ENCODE data around the gene DCLRE1B. TPM values are rescaled to one million over a fixed set of nuclear protein-coding genes. Genes with fewer than 3 reads are reported as not detected.

DCLRE1B gene
- total RNA-seq, 1 experiment from 2014 or later, result 5.1 TPM

GRCh38 chr1:113881661-113882060 is 23.5 kb upstream of the DCLRE1B start:
- DNase-seq (ENCODE audit: low read depth), result no peak
- in situ Hi-C loops (cut with HindIII; ENCODE audit: low pct_unique_long_range_greater_than_20kb, low sequenced_read_pairs), result no loop called here

DNA sequence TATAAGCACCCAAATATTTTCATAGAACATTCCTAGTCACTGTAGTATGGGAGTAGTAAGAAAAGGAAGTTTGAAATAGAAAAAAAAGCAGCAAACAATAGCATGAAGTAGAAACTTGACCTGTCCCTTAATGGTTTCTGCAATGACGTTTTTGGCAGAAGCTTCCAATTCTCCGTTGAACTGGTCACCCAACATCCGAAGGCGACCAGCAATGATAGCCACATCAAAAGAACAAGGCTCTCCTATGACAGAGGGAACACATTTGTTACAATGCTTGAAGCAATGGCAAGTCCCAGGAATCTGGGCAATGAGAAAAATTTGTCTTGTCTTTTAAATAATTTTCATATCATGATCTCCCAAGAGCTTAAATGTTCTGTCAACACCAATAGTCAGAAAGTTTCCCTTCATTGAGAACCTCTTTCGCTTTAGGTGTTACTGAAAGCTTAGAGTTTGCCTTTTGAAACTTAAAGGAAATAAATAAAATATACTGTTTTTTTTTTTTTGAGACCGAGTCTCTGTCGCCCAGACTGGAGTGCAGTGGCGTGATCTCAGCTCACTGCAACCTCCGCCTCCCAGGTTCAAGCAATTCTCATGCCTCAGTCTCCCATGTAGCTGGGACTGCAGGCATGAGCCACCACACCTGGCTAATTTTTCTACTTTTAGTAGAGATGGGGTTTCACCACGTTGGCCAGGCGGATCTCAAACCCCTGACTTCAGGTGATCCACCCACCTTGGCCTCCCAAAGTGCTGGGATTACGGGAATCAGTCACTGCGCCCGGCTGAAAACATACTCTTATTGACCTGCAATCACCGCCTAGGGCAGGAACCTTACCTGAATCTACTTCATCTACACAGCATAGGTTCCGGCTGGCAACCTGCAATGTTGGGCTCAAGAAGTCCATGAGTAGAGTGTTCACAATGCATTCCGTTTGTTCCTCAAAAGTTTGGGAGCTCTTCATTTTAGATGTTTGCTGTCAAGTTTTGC is 18.4 kb upstream of the DCLRE1B start:
- in situ Hi-C loops (cut with HindIII; ENCODE audit: low pct_unique_long_range_greater_than_20kb, low sequenced_read_pairs), result no loop called here
- no peak for DNase-seq (ENCODE audit: low read depth)

GRCh38 chr1:113887402-113888175 is 17.5 kb upstream of the DCLRE1B start, which contains the start of gene BCL2L15:
Gene BCL2L15 (minus strand): TSS chr1:113887581. CDS start chr1:113887375, 206 bp downstream.
- peak; percentile 59 for DNase-seq (ENCODE audit: low read depth)
- in situ Hi-C loops (cut with HindIII; ENCODE audit: low pct_unique_long_range_greater_than_20kb, low sequenced_read_pairs), result no loop called here

- in situ Hi-C loops (cut with HindIII; ENCODE audit: low pct_unique_long_range_greater_than_20kb, low sequenced_read_pairs), result no loop called here
- no peak for DNase-seq (ENCODE audit: low read depth)
Observed at GRCh38 chr1:113890816-113891215, 14.3 kb upstream of the DCLRE1B start.

DNA sequence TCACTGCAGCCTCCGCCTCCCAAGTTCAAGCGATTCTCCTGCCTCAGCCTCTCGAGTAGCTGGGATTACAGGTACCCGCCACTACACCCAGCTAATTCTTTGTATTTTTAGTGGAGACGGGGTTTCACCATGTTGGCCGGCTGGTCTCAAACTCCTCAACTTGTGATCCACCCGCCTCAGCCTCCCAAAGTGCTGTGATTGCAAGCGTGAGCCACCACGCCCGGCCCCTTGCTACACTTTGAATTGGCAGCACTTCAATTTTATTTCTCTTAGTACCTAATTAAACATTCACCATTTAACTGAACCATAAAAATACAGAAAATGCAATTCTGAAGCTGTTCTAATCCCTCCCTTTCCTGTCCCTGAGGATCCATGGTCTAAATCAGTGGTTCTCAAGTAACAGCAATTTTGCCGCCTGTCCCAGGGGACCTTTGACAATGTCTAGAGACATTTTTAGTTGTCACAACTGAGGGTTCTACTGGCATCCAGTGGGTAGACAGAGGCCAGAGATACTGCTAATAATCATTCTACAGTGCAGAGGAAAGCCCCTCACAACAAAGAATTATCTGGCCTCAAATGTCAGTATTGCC is 13.4 kb upstream of the DCLRE1B start:
- in situ Hi-C loops (cut with HindIII; ENCODE audit: low pct_unique_long_range_greater_than_20kb, low sequenced_read_pairs), result no loop called here
- DNase-seq (ENCODE audit: low read depth), result no peak

DNA sequence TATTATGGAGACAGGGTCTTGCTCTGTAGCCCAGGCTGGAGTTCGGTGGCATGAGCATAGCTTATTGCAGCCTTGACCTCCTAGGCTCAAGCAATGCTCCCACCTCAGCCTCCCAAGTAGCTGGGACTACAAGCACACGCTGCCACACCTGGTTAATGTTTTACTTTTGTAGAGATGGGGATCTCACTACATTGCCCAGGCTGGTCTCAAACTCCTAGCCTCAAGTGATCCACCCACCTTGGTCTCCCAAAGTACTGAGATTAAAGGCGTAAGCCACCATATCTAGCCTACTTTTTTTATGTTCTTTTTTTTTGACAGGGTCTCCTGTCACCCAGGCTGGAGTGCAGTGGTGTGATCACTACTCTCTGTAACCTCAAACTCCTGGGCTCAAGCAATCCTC is 11.9 kb upstream of the DCLRE1B start:
- in situ Hi-C loops (cut with HindIII; ENCODE audit: low pct_unique_long_range_greater_than_20kb, low sequenced_read_pairs), result no loop called here
- DNase-seq (ENCODE audit: low read depth), result no peak

GRCh38 chr1:113895098-113895497 is 10.0 kb upstream of the DCLRE1B start:
- no peak for DNase-seq (ENCODE audit: low read depth)
- in situ Hi-C loops (cut with HindIII; ENCODE audit: low pct_unique_long_range_greater_than_20kb, low sequenced_read_pairs), result no loop called here

- in situ Hi-C loops (cut with HindIII; ENCODE audit: low pct_unique_long_range_greater_than_20kb, low sequenced_read_pairs), result no loop called here
Observed at GRCh38 chr1:113895961-113896360, 9.2 kb upstream of the DCLRE1B start.

GRCh38 chr1:113898241-113898814 is 6.8 kb upstream of the DCLRE1B start:
- DNase-seq (ENCODE audit: low read depth), result no peak
- in situ Hi-C loops (cut with HindIII; ENCODE audit: low pct_unique_long_range_greater_than_20kb, low sequenced_read_pairs), result no loop called here

More at GRCh38 chr1:113895961-113896360, 9.2 kb upstream of the DCLRE1B start:
- no peak for DNase-seq (ENCODE audit: low read depth)

GRCh38 chr1:113899111-113899510 is 6.0 kb upstream of the DCLRE1B start:
- no peak for DNase-seq (ENCODE audit: low read depth)
- in situ Hi-C loops (cut with HindIII; ENCODE audit: low pct_unique_long_range_greater_than_20kb, low sequenced_read_pairs), result no loop called here

DNA sequence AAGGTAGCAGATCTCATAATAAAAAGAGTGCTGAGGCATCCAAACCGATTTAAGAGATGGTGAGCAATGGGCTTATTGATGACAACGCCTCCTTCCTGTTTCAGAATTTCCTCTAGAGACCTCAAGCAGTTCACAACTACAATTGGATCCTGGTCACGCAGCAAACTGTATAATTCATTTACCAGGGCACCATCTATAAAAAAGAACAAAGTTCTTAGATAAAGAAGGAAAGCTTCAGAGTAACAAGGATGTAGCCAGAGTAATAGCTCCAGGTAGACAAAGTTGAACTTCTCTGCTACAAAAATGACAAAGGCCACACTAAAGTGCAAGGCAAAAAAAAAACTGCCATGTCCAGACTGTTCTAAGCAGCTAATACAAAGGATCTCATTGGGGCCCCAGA is 3.9 kb upstream of the DCLRE1B start:
- in situ Hi-C loops (cut with HindIII; ENCODE audit: low pct_unique_long_range_greater_than_20kb, low sequenced_read_pairs), result no loop called here

DNA sequence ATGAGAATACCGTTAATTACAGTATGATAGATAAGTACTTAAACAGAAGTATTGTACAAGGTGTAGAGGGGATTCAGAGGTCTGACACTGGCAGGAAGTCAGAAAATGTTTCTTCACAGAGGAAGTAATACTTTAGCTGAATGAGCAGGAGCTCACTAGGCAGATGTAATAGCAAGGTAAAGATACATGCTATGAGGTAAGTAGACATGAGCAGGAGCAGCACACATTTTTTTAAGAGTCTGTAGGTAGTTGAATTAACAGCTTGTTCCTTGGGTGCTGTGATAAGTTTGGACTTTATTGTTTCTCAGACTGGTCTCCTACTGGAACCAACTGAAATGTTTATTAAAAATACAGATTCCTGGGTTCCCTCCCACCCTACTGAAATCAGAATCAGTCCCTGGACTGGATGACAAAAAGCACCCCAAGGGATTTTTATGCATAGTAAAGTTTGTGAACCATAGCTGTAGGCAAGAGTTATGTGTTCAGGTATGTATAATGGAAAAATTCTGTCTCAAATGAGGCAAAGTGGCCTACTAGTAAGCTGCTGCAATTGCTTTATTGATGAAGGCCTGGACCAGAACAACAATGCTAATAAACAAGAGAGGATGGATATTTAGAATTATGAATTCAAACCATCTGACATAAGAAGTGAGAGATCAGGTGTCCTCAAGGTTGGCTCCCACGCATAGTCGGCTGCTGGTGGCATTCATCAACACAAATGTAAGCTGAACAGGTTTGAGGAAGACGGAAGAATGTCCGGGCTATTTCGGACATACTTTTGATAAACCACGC is 1.4 kb upstream of the DCLRE1B start:
- no peak for DNase-seq (ENCODE audit: low read depth)
- in situ Hi-C loops (cut with HindIII; ENCODE audit: low pct_unique_long_range_greater_than_20kb, low sequenced_read_pairs), result no loop called here

More for the DNA sequence above, 3.9 kb upstream of the DCLRE1B start:
- no peak for DNase-seq (ENCODE audit: low read depth)

- DNase-seq (ENCODE audit: low read depth), result no peak
- in situ Hi-C loops (cut with HindIII; ENCODE audit: low pct_unique_long_range_greater_than_20kb, low sequenced_read_pairs), result no loop called here
Observed at GRCh38 chr1:113904293-113904673, 843 bp upstream of the DCLRE1B start.

DNA sequence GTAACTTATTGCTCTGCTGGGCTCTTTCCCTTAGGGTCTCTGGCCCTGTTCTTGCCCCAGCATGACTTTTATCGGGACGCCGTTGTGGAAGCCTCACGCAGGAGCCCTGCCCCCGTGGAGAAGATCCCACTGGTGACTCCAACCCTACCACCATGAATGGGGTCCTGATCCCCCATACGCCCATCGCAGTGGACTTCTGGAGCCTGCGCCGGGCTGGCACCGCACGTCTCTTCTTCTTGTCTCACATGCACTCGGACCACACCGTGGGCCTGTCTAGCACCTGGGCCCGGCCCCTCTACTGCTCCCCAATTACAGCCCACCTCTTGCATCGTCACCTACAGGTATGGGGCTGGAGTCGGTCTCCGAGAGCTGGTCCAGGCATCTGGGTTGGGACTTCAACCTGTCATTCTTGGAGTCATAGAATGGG is 322 bp downstream of the DCLRE1B start:
- DNase-seq (ENCODE audit: low read depth), result no peak
- in situ Hi-C loops (cut with HindIII; ENCODE audit: low pct_unique_long_range_greater_than_20kb, low sequenced_read_pairs), result no loop called here

DNA sequence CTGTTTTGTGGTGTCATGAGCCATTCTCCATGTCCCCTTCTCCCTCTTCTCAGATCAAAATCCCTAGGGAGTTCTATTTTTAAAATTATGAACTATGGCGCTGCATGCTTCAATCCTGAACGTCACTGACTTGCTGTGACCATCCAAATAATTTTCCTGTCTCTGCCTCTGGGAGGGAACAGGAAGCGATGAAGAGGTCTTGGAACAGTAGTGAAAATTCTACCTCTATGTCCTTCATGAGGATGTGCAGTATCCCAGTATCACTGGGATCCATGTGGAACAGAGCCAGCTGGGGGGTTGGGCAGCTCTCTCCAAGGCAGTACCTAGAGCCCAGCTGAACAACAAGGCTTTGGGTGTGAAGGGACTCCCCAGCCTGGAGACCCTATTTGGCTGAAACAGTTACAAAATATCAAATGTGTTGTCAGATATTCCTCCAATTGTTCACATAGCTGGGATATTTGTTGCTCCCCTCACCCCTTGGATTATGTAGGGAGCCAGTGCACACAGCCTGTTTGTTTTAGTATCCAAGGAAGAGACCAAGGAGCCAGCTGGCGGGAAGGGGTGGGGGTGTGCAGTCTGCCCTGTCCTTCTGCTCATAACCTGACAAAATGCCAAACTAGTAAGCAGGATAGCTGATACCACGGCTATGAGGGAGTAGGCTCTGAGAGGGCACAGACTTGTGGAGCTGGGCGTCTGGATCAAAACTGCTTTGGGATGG is 7.6 kb downstream of the DCLRE1B start:
- no peak for DNase-seq (ENCODE audit: low read depth)
- in situ Hi-C loops (cut with HindIII; ENCODE audit: low pct_unique_long_range_greater_than_20kb, low sequenced_read_pairs), result no loop called here

- DNase-seq (ENCODE audit: low read depth), result no peak
- in situ Hi-C loops (cut with HindIII; ENCODE audit: low pct_unique_long_range_greater_than_20kb, low sequenced_read_pairs), result no loop called here
Observed at GRCh38 chr1:113913312-113913668, 8.2 kb downstream of the DCLRE1B start.
